ENCODE results near the gene ZFHX3.

The ZFHX3 gene

DNA sequence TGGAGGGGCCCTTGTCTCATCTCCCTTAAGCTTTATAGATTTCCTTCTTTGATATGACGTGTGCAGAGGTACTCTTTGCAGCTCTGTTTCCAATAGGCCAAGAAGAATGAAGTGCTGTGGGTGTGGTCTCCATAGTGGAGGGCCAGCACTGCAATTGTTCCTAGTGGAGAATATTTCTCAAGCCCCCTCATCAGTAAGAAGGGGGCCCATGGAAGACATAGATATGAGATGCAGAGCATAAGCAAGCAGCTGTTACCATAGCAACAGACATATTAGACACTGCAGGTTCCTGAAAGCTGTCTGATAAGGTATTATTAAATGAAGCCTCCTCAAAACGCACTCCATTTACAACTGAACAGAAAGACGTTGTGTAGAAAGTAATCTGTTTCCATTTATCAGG is 240.7 kb downstream of the ZFHX3 start:
- DNase-seq (ENCODE audit: low read depth in 2 of 2, low spot score in 1 of 2), result no peak

DNA sequence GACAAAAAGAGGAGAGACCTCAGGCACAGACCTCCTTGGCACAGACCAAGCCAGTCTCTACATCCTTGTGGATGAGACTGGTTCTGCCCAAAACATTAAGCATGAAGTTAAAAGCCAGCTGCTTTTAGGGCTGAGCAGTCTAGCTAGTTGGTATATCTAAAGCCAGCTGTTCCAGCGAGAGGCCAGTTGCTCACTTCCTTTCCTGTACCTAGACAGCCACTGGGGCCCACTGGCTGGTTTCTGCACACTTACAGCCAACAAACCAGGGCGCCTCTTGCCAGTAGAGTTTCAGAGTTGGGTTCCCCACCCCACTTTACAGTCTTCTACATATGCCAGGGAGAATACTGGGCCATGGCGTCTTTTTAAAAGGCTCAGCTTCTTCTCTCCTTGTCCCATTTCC is 242.4 kb downstream of the ZFHX3 start:
- DNase-seq (ENCODE audit: low read depth in 2 of 2, low spot score in 1 of 2), result no peak

DNA sequence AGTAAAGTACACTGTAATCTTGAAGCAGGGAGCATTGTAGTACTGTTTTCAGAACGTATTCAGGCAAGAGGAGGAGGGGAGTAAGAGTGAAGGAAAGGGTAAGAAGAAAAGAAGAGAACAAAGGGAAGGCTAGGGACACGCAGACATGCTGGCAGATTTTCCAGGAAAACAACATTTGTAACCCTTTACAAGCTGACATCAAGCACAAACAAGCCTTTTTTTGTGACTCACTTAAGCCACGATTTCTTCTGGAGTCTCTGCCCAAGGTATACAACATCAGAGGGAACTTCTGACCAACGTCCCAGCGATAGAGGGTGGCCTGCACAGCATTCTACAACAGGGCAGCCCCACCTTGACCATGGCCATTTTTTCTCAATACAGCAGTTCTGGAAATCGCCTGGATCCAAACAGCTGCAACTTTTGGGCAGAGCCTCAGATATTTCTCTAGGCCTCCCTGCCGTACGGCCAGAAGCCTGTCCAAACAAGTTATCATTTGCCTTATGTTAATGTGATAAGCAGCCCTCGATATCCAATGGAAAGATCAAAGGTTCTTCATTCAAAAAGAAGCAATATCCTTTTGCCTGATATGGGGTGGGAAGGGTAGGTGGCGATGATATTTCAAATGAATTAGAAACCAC is 247.3 kb downstream of the ZFHX3 start:
- DNase-seq (ENCODE audit: low read depth in 2 of 2, low spot score in 1 of 2), result no peak

DNA sequence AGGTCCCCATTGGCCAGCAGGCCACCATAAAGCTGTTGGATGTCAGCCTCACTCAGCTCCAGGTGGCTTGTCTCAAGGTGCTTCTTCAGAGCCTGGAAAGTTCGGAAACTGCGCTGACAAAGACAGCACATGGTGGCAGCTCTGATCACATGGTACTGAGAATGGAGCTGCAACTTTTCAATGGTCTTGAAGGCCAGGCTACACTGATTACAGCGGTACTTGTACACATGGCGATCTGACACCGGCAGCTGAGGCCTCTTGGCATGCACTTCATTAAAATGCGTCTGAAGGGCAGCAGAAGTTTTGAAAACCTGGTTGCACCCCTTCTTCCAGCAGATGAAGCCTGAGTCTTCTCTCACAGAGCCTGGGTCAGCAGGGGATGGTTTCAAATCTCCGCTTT is 249.7 kb downstream of the ZFHX3 start:
- DNase-seq (ENCODE audit: low read depth in 2 of 2, low spot score in 1 of 2), result no peak

DNA sequence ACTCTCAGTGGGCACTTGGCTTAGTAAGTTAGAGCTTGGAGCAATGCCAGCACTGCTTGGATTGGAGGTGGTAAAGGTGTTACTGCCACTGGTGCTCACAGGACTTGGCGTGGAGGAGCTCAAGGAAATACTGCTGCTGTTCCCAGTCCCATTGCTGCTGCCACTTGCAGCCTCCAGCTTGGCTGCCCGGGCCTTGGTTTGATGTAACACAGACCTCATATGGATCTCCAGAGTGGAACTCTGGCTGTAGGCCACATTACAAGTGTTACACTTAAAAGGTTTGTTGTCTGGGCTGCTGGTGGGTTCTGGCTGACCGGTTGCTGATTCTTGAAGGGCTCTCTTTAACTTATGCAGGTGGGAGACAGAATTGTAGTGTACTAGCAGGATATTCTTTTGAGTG is 250.3 kb downstream of the ZFHX3 start:
- no peak for DNase-seq (ENCODE audit: low read depth in 2 of 2, low spot score in 1 of 2)

DNA sequence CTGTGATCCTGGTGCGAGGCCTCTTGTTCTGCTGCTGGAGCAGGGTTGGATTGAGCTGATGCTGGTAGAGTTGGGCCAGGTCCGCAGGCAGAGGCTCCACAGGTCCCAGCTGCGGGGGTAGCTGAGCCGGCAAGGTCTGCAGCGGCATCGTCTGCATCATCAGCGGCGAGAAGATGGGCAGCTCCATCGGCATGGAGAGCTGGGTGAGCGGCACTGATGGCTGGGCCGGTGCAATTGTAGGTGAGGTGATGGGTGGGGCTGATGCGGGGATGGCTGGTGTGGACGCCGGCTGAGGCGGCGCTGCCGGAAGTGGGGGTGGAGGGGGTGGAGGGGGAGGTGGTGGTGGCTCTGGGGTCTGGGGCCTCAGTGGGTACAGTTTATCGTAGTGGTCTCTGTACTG is 251.7 kb downstream of the ZFHX3 start:
- DNase-seq (ENCODE audit: low read depth in 2 of 2, low spot score in 1 of 2), result no peak

DNA sequence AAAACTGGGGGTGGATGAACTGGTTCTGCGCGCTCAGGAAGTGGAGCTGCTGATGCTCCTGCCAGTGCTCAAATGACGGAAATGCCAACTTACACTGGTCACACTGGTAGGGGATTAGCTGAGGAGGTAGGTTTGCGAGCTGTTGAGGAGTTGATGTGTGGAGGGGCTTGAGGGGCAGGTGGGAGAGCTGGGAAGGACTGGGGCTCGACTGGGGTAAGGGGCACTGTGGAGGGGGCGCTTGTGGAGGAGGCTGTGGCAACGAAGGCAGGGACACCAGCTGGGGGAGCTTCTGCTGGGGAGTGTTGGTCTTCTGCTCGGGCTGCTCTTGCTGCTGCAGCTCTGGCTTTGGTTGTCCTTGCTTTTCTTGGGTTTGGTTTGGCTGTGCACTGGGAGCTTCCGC is 252.9 kb downstream of the ZFHX3 start:
- DNase-seq (ENCODE audit: low read depth in 2 of 2, low spot score in 1 of 2), result no peak

DNA sequence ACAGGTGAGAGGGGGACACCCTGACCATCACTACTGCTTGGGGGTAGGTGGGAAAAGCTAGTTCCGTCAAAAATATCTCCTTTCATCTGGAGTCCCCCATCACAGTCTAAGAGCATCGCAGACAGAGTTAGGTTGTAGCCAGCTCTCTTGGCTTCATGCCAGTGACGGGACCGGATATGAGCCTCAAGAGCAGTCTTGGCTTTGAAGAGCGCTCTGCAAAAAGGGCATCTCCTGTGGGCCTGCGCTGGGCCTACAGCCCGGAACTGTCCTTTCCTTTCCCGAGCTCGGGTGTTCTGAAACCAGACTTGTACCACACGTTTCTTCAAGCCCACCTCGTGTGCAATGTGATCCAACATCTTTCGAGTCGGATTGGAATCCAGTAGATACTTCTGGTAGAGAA is 253.6 kb downstream of the ZFHX3 start:
- no peak for DNase-seq (ENCODE audit: low read depth in 2 of 2, low spot score in 1 of 2)

DNA sequence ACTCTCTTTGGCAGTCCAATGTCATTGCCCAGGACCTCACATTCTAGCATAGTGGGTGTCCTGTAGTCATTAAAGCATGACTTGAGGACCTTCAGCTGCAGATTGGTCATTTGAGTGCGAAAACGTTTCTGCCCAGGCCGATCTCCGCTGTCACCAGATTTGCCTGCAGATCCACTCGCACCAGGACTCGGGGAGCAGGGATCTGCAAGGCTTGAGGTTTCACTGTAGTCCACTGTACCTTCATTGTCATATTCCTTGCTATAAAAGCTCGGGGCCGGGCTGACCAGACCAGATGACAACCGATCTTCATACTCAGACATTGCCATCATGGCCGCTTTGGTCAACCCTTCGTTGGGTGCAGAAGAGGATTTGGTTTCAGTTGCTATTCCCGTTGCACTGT is 254.2 kb downstream of the ZFHX3 start:
- no peak for DNase-seq (ENCODE audit: low read depth in 2 of 2, low spot score in 1 of 2)

DNA sequence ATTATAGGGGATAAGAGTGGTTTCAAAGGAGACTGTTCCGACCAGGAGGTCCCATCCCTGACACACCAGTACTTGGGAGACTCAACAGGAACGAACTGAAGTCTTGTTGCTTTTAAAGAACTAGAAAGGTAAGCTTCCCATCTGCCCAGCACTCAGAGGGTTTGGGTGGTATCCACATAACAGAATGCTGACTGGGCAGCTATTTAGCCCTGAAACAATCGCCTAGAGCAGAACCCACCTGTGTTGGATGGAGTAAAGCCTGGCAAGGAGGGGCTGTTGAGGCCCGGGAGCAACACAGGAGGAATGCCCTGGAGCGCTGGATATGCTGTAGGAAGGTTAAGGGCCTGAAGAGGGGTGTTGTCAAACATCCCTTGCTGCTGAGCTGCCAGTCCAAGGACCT is 254.9 kb downstream of the ZFHX3 start:
- DNase-seq (ENCODE audit: low read depth in 2 of 2, low spot score in 1 of 2), result no peak

DNA sequence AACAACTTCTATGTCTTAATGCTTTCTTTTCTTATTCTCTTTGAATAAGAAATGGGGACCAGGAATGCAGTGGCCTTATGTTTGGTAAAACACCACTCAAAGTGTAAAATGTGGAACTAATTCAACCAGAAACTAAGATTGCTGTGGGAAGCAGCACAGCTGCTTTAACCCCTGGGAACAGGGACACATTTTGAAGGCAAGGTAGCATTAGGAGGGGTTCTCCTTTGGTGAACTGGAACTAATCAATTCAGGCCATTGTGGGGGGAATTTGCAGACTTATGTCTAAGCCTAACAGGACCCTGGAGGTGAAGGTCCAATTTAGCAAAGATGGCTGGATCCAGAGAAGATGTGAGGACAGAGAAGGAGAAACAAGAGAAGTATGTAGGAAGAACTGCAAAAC is 256.1 kb downstream of the ZFHX3 start:
- no peak for DNase-seq (ENCODE audit: low read depth in 2 of 2, low spot score in 1 of 2)

DNA sequence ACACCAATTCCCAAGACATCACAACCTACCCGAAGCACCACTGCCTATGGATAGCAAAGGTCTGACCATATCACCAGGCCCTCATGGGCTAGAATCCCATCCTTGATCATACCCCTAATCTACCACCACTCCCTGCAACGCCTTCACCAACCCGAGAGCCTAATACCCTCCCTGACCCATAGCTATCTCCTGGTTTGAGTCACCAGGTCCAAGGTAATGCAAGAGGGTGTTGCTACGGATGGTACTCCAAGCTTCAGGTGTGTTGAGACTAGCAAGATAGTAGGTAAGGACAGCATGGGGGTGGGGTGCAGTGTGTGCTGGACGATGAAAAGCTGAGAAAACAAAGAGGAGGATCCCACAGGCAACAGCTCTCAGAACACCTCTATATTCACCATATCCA is 258.0 kb downstream of the ZFHX3 start:
- no peak for DNase-seq (ENCODE audit: low read depth in 2 of 2, low spot score in 1 of 2)

DNA sequence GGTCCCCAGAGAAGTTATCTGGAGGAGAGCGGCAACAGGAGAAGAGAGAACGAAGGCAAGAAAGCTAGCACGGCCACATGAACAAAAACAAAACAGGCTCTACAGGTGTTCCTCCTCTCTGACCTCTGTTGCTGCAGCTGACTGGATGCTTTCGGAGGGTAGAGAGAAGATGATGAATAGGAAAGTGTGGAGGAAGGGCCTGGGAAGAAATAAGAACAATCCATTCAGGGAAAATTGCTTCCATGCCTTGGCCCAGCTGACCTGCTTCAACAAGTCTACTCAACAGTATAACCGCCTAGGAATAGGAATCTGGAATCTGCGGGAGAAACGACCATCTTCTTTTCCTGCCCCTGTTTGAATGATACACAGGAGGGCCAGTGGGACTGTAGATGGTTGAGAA is 258.5 kb downstream of the ZFHX3 start:
- DNase-seq (ENCODE audit: low read depth in 2 of 2, low spot score in 1 of 2), result no peak

DNA sequence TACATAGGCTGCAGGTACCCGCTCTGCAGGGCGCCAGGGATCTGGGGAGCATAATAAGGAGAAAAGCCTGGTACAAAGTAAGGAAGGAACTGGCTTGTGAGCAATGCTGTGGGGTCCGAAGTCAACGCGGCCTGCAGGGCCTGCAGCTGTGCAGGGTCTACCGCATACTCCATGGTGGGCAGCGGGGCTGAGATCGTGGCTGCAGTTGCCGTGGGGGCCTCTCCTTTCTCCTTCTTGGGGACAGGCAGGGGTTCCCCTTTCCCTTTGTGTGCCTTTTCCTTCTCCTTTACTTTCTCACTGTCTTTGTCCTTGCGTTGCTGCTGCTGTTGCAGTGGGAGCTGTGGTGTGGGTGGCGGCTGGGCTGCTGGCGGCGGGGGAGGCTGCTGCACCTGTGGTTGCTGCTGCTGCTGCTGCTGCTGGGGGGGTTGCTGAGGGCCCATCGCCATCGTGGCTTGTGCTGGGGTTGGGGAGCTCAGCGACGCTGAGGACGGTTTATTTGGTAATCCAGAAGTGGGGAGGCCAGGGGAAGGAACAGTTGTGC is 259.6 kb downstream of the ZFHX3 start:
- no peak for DNase-seq (ENCODE audit: low read depth in 2 of 2, low spot score in 1 of 2)

DNA sequence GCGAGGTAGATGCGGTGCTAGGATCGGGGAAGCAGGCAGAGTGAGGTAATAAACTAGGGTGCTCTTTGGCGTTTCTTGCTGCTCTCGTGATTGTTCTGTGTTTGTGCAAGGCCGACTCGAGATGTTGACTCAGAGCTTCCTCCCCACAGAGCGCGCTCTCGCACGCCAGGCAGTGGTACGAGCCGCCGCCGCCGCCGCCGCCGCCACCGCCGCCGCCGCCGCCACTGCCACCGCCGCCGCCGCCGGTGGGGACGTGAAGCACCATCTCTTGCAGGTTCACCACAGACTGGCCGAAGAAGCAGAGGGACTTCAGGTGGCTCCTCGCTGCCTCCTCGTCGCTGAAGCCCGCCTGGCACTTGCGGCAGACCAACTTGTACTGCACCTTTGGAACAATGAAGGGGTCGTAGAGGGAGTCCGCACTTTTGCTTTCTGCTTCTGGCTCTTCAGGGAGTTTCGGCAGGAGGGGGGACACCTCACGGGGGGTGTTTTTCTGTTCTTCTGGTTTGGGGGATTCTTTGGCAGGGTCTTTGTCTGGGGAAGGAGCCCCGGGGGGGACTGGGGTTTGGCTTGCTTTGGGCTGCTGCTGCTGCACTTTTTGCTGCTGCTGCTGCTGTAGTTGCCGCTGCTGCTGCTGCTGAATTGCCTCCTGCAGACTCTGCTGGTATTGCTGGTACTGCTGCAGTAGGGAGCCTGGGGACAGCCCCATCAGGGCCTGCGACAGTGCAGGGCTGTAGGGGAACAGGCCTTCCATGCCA is 260.2 kb downstream of the ZFHX3 start:
- DNase-seq (ENCODE audit: low read depth in 2 of 2, low spot score in 1 of 2), result peak; percentile 14 to 50

DNA sequence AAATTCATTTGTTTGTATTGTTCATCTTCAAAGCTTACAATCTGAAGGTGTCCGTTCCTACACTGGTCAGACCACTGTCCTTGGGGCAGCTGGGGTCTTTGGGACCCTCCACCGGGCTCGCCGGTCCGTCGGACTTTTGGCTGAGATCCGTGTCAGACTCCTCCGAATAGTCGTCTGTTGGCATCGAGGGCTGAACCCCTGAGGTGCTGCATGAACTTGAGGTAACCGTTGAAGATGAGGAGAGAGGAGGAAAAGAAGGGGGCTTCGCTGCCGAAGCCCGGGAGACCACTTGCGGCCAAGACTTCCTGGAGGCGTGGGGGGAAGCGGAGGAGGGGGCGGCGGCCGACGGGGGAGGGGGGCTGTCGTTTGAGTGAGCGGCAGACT is 260.8 kb downstream of the ZFHX3 start:
- no peak for DNase-seq (ENCODE audit: low read depth in 2 of 2, low spot score in 1 of 2)

DNA sequence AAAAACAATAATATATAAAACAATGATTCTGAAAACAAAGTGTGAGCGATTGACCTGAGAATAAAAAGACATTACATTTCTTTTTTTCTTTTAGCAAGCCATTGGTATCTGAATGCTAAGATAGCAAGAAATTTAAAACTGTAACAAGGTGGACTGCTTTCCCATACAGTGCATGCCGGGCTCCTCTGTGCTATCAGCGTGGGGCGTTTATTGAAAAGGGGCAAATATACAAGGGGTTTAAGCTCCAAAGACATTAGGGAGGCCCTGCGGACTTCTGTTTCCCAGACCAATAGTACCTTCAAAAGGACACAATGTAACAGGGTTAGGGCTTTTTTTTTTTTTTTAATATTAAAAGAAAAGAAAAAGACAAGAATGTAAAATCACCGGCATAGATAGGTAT is 261.3 kb downstream of the ZFHX3 start:
- no peak for DNase-seq (ENCODE audit: low read depth in 2 of 2, low spot score in 1 of 2)

DNA sequence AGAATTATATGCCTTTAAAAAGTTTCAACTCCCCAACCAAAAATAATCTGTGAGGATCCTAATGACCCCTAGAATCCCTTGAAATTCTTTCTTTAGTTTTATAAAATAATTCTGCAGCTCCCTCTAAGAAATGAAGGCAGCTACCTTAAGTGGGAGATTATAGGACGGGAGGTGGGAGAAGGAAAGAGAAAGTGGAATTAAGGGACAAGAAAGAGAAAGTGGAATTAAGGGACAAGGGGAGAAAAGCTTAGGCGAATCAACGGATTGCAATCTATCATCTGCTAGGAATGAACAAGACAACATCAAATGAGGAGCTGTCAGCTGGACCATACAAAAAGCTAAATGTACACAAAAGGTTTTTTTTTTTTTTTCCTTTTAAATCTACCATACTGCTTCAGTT is 262.0 kb downstream of the ZFHX3 start:
- DNase-seq (ENCODE audit: low read depth in 2 of 2, low spot score in 1 of 2), result no peak

DNA sequence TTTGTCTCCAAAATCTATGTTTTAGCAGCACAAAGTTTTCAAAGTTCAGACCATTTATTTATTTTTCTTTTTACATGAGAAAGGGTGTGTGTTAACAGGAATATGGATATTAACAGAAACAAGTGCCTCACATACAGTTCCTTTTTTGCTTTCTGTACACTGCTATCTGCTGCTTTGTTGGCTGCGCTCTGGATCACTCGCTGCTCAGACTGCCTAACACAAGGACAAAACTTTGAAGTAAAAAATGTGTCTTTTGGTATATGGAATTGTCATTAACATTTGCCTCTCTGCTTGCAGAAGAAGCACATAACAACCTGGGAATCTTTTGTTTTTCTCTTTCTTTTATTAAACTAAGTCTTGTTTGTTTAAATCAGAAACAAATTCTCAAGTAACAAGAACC is 262.8 kb downstream of the ZFHX3 start:
- no peak for DNase-seq (ENCODE audit: low read depth in 2 of 2, low spot score in 1 of 2)

DNA sequence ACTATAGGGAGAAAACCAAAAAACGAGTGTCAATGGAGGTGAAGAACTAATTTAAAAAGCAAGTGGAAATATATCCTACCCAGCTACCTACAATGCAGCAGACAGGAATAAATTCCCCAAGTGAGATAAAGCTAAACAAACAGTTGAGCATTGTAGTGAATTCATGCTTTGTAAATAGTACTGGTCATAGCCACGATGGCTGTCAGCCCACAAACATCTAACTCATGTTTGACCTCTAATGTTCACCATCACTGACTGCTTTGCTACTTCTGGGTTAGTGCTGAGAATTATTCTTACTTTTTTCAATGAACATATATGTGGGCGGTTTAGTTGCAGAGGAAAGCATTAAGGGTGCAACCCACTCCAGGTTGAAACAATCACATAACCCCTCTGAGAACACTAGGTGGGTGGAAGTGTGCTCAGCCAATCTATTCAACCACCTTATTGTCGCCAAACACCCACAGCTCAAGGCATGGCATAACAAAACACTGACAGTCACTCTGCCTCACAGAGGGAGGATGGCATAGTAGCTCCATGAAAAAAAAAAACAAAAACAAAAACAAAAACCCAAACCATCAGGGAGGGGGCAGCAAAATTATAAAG is 264.1 kb downstream of the ZFHX3 start:
- DNase-seq (ENCODE audit: low read depth in 2 of 2, low spot score in 1 of 2), result no peak

DNA sequence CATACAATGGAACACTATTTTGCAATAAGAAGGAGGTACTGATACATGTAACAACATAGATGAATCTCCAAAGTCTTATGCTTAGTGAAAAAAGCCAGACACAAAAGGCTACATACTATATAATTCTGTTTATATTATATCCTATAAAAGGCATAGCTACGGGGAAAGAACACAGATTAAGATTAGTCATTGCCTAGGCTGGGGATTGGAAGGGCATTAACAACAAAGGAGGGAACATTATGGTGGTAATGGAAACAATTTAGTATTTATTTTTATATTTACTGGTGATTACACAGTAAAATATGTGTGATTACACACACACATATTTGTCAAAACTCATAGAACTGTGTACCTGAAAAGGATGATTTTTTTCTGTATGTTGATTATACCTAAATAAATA is 278.1 kb downstream of the ZFHX3 start:
- no peak for DNase-seq (ENCODE audit: low read depth in 2 of 2, low spot score in 1 of 2)

DNA sequence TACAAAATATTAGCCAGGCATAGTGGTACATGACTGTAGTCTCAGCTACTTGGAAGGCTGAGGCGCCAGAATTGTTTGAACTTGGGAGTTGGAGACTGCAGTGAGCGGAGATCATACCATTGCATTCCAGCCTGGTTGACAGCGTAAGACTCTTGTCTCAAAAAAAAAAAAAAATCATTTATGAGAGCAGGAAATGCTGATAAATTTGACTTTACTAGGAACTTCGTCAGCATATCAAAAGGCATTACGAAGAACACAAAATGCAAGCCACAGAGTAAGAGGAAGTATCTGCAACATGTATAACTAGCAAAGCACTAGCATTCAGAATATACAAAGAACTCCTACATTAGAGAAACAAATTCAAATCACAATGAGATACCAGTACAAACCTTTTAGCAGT is 279.3 kb downstream of the ZFHX3 start:
- no peak for DNase-seq (ENCODE audit: low read depth in 2 of 2, low spot score in 1 of 2)

DNA sequence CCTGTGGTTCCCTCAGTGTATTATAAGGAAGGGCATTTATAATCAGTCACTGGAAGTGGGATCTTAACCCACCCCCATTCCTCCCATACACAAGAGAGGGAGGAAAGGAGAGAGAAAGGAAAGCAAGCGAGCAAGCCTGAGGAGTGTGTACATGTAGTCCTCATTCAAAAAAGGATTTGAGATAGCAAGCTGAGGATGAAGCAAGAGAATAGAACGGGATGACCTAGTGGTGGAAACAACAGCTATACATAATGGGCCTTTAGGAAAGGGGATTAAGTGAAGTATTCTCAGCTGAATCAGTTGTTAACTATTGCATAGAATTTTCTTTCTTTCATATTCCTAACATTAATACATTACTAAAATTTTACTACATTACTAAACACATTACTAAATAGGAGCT is 281.4 kb downstream of the ZFHX3 start:
- no peak for DNase-seq (ENCODE audit: low read depth in 2 of 2, low spot score in 1 of 2)

Measured in stimulated activated CD8-positive, alpha-beta memory T cell treated with anti-CD3 and anti-CD28 coated beads, Interleukin-4, amount 100 ng/mL, for 4 hours (primary cell).